HCT116 (cell line): ENCODE results near the gene TTC6. TPM values are rescaled to one million over a fixed set of nuclear protein-coding genes. Genes with fewer than 3 reads are reported as not detected.

Experiments used
- ATAC-seq: fragments of 200-7000 bp; cut with Tn5 transposase; 2 replicates; pipeline ENCODE4 v1.9.1; 2020; ENCODE audit warnings: mild to moderate bottlenecking, moderate library complexity
- BruUV-seq: library from RNA; stranded (reverse); fragments of 400-500 nt; replicated peaks from 2 replicates; lab custom pipeline; 2021; lab: Mats Ljungman, UMichigan
- CTCF ChIA-PET: fragments of 300-600 bp; sonication (Branson Sonifier 250); formaldehyde crosslinking; loops from one replicate; lab custom pipeline; 2021; ENCODE audit warnings: antibody characterized with exemption; lab: Charles Lee
- POLR2A ChIA-PET: fragments of 300-600, 350-600 bp; sonication (Branson Sonifier 250); formaldehyde crosslinking; loops from one replicate; lab custom pipeline; 2021; ENCODE audit warnings: antibody characterized with exemption; lab: Charles Lee
- RAD21 ChIA-PET, 2 experiments: fragments of 300-600 bp; sonication (Branson Sonifier 250); formaldehyde crosslinking; loops; one replicate each; lab custom pipeline; 2023; ENCODE audit warnings: low total read pairs in 2 of 2; ENCODE audit not compliant: uncharacterized antibody in 2 of 2, unreplicated experiment in 2 of 2, low non-redundant PET in 1 of 2; lab: Charles Lee
- DNase-seq: peaks from one replicate; pipeline ENCODE4 v3.0.0-alpha.2; 2010; ENCODE audit warnings: low read depth, low spot score
- H2AFZ ChIP-seq: fragments of 200-600 bp; shearing (Covaris generic), sonication (generic); 2 replicates; pipeline ENCODE4 v1.6.1; 2017; ENCODE audit warnings: low read depth, mixed run types, mixed read lengths, antibody characterized with exemption, low read length; ENCODE audit not compliant: poor library complexity, severe bottlenecking
- H3K27ac ChIP-seq: 2 replicates; pipeline ENCODE4 v1.5.1; 2012; ENCODE audit warnings: low read depth, low read length
- H3K27me3 ChIP-seq: fragments of 200-600 bp; sonication (generic); 2 replicates; pipeline ENCODE4 v1.6.1; 2016; ENCODE audit warnings: mixed run types, low read length, mixed read lengths; ENCODE audit not compliant: insufficient read depth
- H3K36me3 ChIP-seq, 2 experiments: fragments of 200-500 bp in 1 of 2; fragments of 200-600 bp in 1 of 2; sonication (Bioruptor generic) in 1 of 2; sonication (generic) in 1 of 2; 2 replicates each; pipeline versions ENCODE4 v1.5.1 to v1.6.1; 2014 to 2016; ENCODE audit warnings: low read length in 2 of 2, inconsistent platforms in 1 of 2, mixed read lengths in 1 of 2, mixed run types in 1 of 2; ENCODE audit not compliant: insufficient read depth in 2 of 2, control insufficient read depth in 1 of 2
- H3K4me1 ChIP-seq, 2 experiments: fragments of 200-600 bp in 1 of 2; sonication (generic) in 1 of 2; 2 replicates each; pipeline versions ENCODE4 v1.5.1 to v1.6.1; 2012 to 2017; ENCODE audit warnings: low read length in 2 of 2, inconsistent platforms in 1 of 2, mild to moderate bottlenecking in 1 of 2, mixed read lengths in 1 of 2, mixed run types in 1 of 2, moderate library complexity in 1 of 2; ENCODE audit not compliant: insufficient read depth in 2 of 2, control insufficient read depth in 1 of 2
- H3K4me2 ChIP-seq: fragments of 200-600 bp; sonication (generic); 2 replicates; pipeline ENCODE4 v1.6.1; 2017; ENCODE audit warnings: mixed run types, low read length, mixed read lengths
- H3K4me3 ChIP-seq, 2 experiments: fragments of 200-600 bp in 1 of 2; sonication (generic) in 1 of 2; replicated peaks in 1 of 2; 2 replicates each; pipeline ENCODE4 v1.5.1; 2011 to 2016; ENCODE audit warnings: low read length in 2 of 2, control low read depth in 1 of 2, low read depth in 1 of 2, mild to moderate bottlenecking in 1 of 2, mixed read lengths in 1 of 2, mixed run types in 1 of 2
- H3K79me2 ChIP-seq: fragments of 200-600 bp; sonication (generic); 2 replicates; pipeline ENCODE4 v1.6.1; 2017; ENCODE audit warnings: mild to moderate bottlenecking, mixed run types, low read length, moderate library complexity, mixed read lengths; ENCODE audit not compliant: insufficient read depth
- H3K9ac ChIP-seq: fragments of 200-600 bp; sonication (generic); 2 replicates; pipeline ENCODE4 v1.6.1; 2016; ENCODE audit warnings: low read length, mixed read lengths
- H3K9me2 ChIP-seq: fragments of 200-600 bp; sonication (generic), shearing (Covaris generic); 2 replicates; pipeline ENCODE4 v1.6.1; 2017; ENCODE audit warnings: mixed run types, mild to moderate bottlenecking, moderate library complexity; ENCODE audit not compliant: insufficient read depth
- H3K9me3 ChIP-seq, 2 experiments: fragments of 200-500 bp in 1 of 2; fragments of 200-600 bp in 1 of 2; sonication (Bioruptor generic) in 1 of 2; sonication (generic) in 1 of 2; 2 replicates each; pipeline ENCODE4 v1.6.1; 2014 to 2017; ENCODE audit warnings: low read length in 2 of 2, mixed read lengths in 2 of 2, inconsistent platforms in 1 of 2, low read depth in 1 of 2, mild to moderate bottlenecking in 1 of 2, mixed run types in 1 of 2, moderate library complexity in 1 of 2; ENCODE audit not compliant: control insufficient read depth in 1 of 2, insufficient read depth in 1 of 2
- H4K20me1 ChIP-seq: fragments of 200-600 bp; sonication (generic), shearing (Covaris generic); 2 replicates; pipeline ENCODE4 v1.6.1; 2017; ENCODE audit warnings: mixed run types, mild to moderate bottlenecking, moderate library complexity; ENCODE audit not compliant: insufficient read depth
- CTCF ChIP-seq, 3 experiments: fragments of 200-600 bp in 1 of 3; sonication (generic) in 1 of 3; IDR thresholded peaks in 2 of 3; conservative IDR thresholded peaks in 1 of 3; 2 replicates each; pipeline ENCODE4 v1.5.1; 2012 to 2017; ENCODE audit warnings: low read depth in 2 of 3, low read length in 2 of 3, antibody characterized with exemption in 1 of 3, borderline replicate concordance in 1 of 3, control low read depth in 1 of 3, mild to moderate bottlenecking in 1 of 3, mixed read lengths in 1 of 3, mixed run types in 1 of 3, moderate library complexity in 1 of 3; ENCODE audit not compliant: insufficient read depth in 1 of 3
- FOSL1 ChIP-seq: IDR thresholded peaks from 2 replicates; pipeline ENCODE4 v1.6.1; 2012; ENCODE audit warnings: low read depth
- MAX ChIP-seq: IDR thresholded peaks from 2 replicates; pipeline ENCODE4 v1.6.1; 2012
- RAD21 ChIP-seq: IDR thresholded peaks from 2 replicates; pipeline ENCODE4 v1.6.1; 2012; ENCODE audit warnings: low read depth, mild to moderate bottlenecking
- SIN3A ChIP-seq: IDR thresholded peaks from 2 replicates; pipeline ENCODE4 v1.6.1; 2012; ENCODE audit warnings: low read depth
- YY1 ChIP-seq: IDR thresholded peaks from 2 replicates; pipeline ENCODE4 v1.6.1; 2011; ENCODE audit warnings: low read length, low read depth, moderate library complexity, mild to moderate bottlenecking; ENCODE audit not compliant: insufficient replicate concordance; ENCODE audit errors: extremely low read depth
- ZNF274 ChIP-seq: fragments of 200-500 bp; sonication (Bioruptor generic); IDR thresholded peaks from 2 replicates; pipeline ENCODE4 v1.6.1; 2014; ENCODE audit warnings: mild to moderate bottlenecking, low read depth, low read length, inconsistent platforms
- intact Hi-C: fragments of 100-400 bp; cut with micrococcal nuclease; formaldehyde crosslinking; loops from 2 replicates; pipeline ENCODE4 v1.10.0; 2022
- total RNA-seq: library from RNA; stranded (reverse); gene quantifications from one replicate; pipeline ENCODE4 v1.2.1, GENCODE V29; 2021; ENCODE audit not compliant: unreplicated experiment

Gene TTC6
- total RNA-seq, 1 experiment from 2014 or later: 0.10 TPM

- BruUV-seq: no TSS peak
- Histone ChIP-seq H3K27me3 (peaks cover 18% of the 10 kb centered on the region; the same call in 1 of the 2 replicates), H2AFZ (no peak overlapping the region), H3K4me3 (no peak overlapping the region), H4K20me1 (no peaks in the 10 kb centered on the region), H3K9me2 (no peaks in the 10 kb centered on the region), H3K79me2 (no peaks in the 10 kb centered on the region), H3K9me3 (no peaks in the 10 kb centered on the region), H3K4me1 (peaks cover 4 to 5% of the 10 kb centered on the region in 2 experiments; a peak in 3 of 4 replicates), H3K9ac (no peak overlapping the region), H3K4me2 (no peak overlapping the region), H3K36me3 (no peaks in the 10 kb centered on the region), H3K27ac (no peak overlapping the region)
- no peak for DNase-seq
- ChIA-PET CTCF (no interaction called here), POLR2A (no interaction called here), RAD21 (no interaction called here)
- no peak for ATAC-seq
- intact Hi-C loops: no loop called here
- TF ChIP-seq MAX (no peak), RAD21 (no peak), ZNF274 (no peak), FOSL1 (no peak), CTCF (IDR thresholded peaks at IDR 0.05 in 2 of 3, conservative IDR thresholded peaks at IDR 0.05 in 1 of 3; ENCODE audit: borderline replicate concordance in 1 of 3, insufficient read depth in 1 of 3, low read depth in 2 of 3, low read length in 2 of 3) (no peak), YY1 (no peak), SIN3A (no peak)
These were observed 5.7 kb downstream of the TTC6 start for GRCh38 chr14:37600880-37601741.
